ENCODE results near the gene LAMTOR2.
A peak's percentile ranks its signal among the peaks of the same experiment; 100 is the strongest.
"Not testable (repeated sequence)": the region's sequence is repeated elsewhere in the genome, so short reads cannot be mapped to it uniquely, and the experiment has no call there.

Gene LAMTOR2

GRCh38 chr1:156054500-156055280 is at the start of gene LAMTOR2:
TSS of gene LAMTOR2 (plus strand) at chr1:156054782. CDS start at chr1:156054890, 108 bp downstream.
- DNase-seq, result peak; percentile 99

- DNase-seq, result no peak
These were observed 49.6 kb upstream of the LAMTOR2 start for GRCh38 chr1:156004843-156005584.

DNA sequence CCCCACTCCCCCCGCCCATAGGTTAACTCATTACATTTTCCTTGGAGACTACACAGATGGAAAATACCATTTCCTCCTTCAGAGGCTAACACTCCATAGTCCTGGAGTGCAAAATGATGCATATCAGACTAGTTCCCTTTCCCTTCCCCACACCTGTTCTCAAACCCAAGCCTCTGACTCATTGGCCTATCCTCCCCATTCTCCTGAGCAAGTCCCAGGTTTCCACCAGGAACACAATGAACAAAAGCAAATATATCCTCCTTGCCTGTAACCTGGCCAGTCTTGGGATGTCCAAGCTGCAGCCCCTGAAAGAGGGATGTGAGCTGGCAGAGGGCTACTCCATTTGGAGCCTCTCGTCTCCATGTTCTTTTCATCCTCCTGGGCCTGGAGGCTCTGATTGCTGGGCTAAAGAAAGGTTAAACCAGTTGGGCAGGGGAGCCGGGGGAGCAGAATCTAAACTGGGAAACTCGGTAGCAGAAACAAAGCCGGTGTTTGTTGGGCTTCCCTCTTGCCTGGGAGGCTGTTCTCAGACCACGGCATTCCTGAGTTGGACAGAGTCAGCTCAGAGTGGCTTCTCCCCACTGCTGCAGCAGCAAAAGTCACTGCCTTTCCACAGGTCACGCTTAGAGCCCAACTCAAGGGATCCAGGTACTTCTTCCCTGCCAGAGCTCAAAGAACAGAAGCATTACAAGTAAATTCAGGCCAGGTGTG is 47.8 kb upstream of the LAMTOR2 start:
- DNase-seq, result no peak

DNA sequence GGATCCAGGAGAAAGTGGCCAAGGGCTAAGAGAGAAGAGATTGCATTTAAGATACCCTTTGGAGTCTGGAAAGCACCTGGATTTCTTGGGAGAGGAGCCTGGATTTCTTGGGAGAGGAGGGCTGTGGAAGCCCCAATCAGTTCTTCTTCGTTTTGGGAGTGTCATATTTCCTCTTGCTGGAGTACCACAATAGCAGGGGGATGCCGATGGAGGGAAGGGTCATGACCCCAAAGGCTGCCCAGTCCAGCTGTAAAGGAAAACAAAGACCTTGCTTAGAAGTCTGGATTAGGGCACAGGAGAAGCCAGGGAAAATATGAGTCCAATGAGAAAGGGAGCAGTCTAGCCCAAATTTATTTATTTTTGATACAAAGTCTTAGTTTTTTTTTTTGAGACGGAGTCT is 45.2 kb upstream of the LAMTOR2 start:
- no peak for DNase-seq

- no peak for DNase-seq
These were observed 42.3 kb upstream of the LAMTOR2 start for GRCh38 chr1:156012051-156012817.

DNA sequence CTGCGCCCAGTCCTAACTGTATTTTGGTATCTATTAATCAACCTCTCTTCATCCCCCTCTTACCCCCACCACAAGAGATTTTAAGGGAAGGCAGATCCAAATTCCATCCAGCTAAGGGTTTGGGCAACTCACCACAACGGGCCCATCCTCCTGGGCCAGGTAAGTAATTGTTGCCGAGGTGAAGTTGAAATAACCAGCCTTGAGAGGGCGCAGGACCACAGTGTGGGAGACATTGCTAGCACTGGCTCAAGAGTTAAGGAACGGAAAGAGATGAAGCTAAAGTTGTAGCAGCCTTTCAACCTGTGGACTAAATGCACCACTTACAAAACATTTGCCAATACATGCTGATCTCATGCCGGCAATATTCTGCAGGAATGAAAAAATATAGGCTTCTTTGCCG is 39.8 kb upstream of the LAMTOR2 start:
- no peak for DNase-seq

GRCh38 chr1:156019946-156020292 is 34.7 kb upstream of the LAMTOR2 start:
- DNase-seq, result no peak

DNA sequence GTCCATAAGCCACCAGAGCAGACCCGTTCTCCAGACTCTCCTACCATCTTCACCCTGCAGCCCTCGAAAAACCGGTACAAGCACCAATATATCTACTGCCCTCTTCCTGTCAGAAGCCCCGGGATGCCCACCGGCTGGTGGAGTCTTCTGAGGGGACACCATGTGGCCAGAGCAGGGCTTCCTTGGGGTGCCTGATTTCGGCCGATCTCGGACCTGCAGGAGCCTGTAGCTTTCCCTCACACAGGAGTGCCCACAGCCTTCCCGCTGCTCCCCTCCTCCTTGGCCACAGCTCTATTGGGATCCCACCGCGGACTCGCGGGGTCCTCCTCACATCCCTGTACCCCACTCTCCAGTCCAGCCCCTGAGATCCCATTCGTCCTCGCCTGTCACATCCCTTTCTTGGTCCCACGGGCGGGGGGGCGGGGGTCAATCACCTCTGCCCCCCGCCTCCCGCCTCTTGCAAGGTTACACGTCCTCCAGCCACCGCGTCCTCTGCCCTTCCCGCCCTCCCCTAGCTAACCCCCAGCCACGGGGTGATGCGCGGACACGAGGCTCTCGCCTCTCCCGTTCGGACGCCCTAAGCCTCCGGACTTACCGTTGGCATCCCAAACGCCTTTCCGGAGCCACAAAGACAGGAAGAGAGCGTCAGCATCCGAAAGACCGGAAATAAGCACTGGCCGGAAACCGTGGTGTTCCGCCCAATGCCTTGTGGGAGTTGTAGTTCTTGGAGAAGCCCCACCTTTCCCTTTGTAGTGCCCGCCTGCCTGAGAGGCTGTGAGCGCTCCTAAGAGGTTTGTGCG is 34.1 kb upstream of the LAMTOR2 start, which contains the start of gene SSR2:
Gene SSR2 (minus strand): TSS at position 659 of the 800 bp plus-strand sequence. CDS start 784 bp downstream, outside the sequence.
- DNase-seq, result peak; percentile 85

GRCh38 chr1:156021093-156021428 is 33.5 kb upstream of the LAMTOR2 start:
- no peak for DNase-seq

- no peak for DNase-seq
These were observed 32.6 kb upstream of the LAMTOR2 start for GRCh38 chr1:156021954-156022353.

GRCh38 chr1:156024801-156025200 is 29.8 kb upstream of the LAMTOR2 start:
- no peak for DNase-seq

DNA sequence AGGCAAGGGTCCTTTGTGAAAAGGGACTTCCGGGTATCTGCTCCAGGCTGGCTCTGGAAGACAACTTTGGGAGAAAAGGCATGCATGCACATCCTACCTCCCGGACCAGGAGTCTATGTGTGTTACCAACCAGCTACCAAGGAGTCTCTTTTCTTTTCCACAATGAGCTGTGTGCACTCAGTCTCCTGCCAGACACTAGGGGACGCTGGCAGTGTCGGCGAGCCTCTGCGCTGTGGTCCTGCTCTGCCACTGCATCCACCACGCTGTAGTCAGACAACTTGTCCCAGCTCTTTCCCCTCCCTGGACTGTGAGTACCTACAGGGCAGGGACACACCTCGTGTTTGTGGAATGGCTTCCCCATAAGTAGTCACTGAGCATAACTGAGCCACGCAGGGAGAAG is 28.7 kb upstream of the LAMTOR2 start:
- DNase-seq, result no peak

DNA sequence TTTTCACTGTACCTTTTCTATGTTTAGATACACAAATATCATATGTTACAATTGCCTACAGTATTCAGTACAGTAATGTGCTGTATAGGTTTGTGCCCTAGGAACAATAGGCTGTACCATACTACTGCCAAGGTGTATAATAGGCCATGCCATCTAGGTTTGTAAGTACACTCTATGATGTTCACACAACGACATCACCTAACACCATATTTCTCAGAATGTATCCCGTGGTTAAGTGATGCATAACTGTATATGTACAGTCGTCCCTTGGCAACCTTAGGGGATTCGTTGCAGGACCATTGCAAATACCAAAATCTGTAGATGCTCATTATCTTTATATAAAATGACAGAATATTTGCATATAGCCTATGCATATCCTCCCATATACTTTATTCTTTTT is 28.0 kb upstream of the LAMTOR2 start:
- DNase-seq, result no peak

- no peak for DNase-seq
These were observed 21.6 kb upstream of the LAMTOR2 start for GRCh38 chr1:156033011-156033410.

DNA sequence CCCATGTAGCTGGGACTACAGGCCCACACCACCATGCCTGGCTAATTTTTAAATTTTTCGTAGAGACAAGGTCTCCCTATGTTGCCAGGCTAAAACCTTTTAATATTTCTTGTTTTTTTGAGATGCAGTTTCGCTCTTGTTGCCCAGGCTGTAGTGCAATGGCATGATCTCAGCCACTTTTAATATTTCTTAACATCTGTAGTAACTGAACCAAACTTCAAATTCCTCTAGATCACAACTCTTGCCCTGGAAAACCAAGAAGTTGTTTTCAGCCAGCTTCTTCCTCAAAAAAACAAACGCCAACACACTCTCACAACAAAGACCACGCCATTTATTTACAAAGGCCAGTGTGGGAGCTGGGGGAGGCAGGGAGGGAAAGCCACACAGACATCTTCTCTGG is 19.6 kb upstream of the LAMTOR2 start:
- DNase-seq, result not testable (repeated sequence)

DNA sequence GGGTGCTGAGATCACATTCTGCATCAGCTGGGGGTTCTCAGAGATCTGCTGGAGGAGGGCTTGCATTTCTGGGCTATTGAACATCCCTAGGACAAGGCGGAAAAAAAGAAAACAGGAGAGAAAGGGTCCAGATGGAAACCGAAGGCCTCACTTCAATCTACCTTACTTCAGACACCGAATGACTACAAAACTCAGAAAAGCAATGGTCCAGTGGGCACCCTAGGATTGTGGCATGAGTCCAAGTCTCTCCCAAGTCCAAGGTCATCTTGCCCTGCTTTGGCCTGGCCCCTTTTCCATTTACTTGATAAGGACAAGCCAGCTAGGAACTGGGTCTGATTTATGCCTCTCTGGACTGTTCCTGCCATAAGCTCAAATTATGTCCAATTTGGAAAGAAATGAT is 11.8 kb upstream of the LAMTOR2 start:
- no peak for DNase-seq

DNA sequence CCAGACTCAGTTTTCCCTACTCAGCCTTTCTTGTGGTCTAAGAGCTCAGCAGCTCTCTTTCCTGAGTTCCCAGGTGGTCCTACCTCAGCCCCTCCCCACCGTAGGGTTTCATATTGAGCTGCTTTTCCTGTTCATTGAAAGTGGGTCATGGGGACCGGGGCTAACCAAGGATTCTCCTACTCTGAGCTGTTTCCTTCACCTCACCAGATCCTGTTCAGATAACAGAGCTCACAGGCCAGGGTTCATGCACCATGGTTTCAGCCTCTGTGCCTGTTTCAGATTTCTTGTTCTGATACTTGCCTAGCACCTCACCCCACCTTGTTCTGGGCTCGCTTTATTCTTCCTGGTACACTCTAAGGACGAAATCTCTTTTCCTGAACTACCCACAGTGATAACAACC is 9.5 kb upstream of the LAMTOR2 start:
- no peak for DNase-seq

DNA sequence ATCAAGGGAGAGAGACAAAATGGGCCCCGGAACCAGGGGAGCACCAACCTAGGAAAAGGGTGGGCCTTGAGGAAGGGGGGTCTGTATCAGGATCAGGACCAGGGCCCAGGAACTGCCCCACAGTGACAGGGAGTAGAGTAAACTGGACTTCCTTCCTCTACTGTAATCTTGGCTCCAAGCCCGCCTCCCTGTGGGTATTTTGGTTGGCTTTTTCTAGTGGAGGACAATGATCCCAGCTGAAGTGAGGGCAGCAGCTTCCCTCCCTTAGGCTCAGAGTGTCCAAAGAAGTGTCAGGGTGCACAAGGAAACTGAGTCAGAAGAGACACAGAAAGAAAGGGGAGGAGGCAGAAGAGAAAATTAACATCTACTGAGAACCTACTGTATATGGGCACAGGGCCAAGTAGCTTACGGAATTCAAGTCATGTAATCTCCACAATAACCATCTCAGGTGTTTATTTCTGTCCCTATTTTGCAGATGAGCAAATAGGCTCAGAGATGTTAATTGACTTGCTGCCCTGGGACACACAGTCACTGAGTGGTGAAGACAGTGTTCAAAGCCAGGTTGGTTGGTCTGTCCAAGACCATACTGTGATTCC is 5.8 kb upstream of the LAMTOR2 start:
- DNase-seq, result no peak

GRCh38 chr1:156050376-156050775 is 4.2 kb upstream of the LAMTOR2 start:
- no peak for DNase-seq

- DNase-seq, result no peak
These were observed 3.4 kb upstream of the LAMTOR2 start for GRCh38 chr1:156051011-156051725.
